ENCODE results near the gene ARRDC5.
"Not testable (repeated sequence)": the region's sequence is repeated elsewhere in the genome, so short reads cannot be mapped to it uniquely, and the experiment has no call there.

ARRDC5 gene

DNA sequence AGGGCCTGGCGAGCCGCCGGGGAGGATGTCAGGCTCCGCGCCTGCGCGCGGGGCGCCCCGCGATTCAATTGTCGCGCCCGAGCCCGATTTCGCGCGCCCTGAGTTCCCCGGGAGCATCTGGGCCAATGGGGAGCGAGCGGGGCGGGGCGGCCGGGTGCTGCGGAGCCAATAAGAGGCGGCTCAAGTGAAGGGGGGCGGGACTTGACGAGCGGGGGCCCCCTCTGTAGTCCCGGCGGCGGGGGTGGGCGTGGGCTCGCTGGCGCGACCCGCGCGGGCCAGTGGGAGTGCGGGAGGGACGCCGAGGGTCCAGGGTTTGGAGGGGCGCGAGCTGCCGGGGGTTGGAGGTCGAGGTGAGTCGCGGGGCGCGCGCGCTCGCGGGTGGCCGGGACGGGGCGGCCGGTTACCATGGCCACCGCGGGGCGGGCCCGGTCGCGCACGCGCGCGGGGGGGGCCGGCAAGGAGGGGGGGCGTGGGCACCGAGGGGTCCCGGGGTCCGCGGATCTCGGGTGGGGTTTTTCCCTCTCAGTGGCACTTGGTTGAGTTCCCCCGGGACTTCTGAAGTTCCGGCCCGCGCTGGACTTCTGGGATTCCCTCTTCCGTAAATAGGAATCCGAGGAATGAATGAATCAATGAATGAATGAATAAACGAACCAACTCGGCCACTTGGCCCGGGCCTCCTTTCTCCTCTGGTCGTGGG lies 7.3 kb upstream of the ARRDC5 start:
- peak; percentile 98 for DNase-seq (ENCODE audit: low spot score)

DNA sequence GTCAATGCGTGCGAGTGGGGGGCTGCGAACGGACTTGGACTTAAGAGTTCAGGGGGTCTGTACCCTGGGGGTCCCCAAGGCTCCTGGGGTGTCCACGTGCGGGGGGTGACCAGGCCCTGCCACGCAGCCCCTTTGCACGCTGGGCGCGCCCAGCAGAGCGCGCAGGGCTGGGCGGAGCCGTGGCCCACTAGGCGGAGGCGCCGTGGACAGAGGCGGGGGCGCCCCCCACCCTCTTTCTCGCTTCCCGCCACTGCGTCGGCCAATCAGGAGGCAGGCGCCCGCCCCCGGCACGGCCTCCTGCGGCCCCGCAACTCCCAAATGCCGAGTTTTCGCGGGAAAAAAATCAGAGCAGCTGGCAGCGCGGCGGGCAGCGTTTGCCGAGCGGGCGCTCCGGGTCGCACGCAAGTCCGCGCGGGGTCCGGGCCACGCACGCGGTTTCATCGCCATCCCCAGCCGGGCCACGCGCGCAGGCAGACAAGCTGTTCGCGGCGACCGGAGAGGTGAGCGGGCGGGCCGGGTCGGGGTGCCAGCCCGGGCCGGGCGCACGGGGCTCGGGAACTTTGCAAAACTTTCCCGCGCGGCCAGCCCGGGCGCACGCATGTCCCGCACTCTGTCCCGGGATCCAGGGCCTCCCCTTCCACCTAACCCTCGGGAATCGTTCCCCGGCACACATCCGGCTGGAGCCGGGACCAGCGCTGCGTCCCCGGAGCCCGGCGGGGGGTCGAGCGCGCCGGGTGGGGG lies 6.6 kb upstream of the ARRDC5 start, which contains the start of gene UHRF1:
TSS of gene UHRF1 (plus strand) at position 346 of the 741 bp plus-strand sequence. CDS start 1,385 bp downstream, outside the sequence.
- peak; percentile 39 for DNase-seq (ENCODE audit: low spot score)

DNA sequence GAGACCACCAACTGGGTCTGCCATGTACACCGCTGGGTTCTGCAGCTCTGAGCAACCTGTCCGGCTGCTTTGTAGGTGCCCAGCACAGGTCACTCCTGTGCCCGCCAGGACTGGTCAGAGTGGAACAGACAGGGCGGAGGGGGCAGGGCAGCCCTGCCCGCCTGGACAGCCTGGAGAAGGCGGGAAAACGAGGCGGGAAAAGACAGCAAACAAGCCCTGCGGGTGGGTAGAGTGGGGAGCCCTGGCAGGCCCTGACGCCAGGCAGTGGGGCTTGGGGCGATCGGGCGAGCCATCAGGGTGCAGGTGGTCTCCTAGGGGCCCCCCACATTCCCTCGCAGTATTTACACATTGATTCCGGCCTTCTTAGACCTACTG lies 6.1 kb upstream of the ARRDC5 start:
- DNase-seq (ENCODE audit: low spot score): no peak

DNA sequence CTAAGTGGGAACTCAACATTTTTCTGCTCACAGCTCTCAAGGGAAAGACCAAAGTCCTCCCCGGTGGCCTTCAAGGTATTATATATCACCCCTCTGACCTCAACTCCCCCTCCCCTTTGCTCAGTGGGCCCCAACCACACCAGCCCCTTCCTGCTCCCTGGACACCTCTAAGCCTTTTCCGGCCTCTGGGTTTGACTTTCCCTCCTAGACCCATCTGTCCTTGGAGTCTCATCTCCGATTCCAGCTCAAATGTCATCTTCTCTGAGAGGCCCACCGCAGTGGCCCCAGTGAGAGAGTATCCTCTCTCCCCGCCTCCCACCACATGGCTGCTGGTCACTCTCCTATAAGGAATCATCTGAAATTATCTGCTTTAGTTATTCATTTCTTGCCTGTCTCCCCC lies 5.7 kb upstream of the ARRDC5 start:
- DNase-seq (ENCODE audit: low spot score): no peak

DNA sequence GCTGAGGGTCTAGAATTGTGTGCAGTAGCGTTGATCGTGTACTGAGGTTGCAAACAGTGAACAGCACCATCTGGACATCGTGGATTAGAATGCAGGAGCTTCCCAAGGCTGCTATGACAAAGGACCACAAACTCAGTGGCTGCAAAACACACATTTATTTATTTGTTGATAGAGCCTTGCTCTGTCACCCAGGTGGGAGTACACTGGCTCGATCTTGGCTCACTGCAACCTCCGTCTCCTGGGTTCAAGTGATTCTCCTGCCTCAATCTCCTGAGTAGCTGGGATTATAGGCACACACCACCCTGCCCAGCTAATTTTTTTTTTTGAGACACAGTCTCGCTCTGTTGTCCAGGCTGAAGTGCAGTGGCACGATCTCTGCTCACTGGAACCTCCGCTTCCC lies 4.3 kb upstream of the ARRDC5 start:
- DNase-seq (ENCODE audit: low spot score): no peak

DNA sequence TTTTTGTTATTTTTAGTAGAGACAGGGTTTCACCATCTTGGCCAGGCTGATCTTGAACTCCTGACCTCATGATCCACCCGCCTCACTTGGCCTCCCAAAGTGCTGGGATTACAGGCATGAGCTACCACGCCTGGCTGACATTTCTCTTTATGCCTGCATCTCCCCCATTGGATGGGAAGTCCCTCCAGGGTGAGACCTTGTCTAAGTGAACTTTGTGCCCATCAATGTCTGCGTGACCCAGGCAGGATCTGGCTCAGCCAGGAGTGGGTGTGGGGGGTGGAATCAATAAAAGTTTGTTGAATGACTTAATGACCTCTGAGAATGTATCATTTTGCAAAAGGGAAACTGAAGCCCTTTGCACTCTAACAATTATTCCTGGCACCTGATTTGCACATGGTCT lies 1.8 kb upstream of the ARRDC5 start:
- DNase-seq (ENCODE audit: low spot score): no peak

DNA sequence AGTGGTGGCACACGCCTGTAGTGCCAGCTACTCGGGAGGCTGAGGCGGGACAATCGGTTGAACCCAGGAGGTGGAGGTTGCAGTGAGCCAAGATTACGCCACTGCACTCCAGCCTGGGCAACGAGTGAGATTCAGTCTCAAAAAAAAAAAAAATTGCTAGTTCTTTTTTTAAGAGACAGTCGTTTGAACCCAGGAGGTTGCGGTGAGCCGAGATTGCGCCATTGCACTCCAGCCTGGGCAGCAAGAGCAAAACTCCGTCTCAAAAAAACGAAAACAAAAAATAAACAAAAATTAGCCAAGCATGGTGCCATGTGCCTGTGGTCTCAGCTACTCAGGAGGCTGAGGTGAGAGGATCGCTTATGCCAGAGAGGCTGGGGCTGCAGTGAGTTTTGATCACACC lies 1.8 kb downstream of the ARRDC5 start:
- not testable (repeated sequence) for DNase-seq (ENCODE audit: low spot score)

DNA sequence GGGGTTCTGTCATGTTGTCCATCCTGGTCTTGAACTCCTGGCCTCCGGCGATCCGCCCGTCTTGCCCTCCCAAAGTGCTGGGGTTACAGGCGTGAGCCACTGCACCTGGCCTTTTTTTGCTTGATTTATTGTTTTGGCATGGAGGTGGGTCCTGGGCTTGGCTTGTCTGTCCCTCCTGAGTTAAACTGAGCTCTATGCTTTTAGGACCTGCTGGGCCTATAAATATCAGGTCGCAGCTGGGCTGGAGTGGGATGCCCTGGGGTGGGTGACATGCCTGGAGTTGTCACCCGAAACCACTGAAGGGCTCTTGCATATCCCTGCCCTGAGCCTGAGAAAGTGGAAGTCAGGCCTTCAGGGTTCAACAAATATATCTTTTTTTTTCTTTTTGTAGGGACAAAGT lies 5.5 kb downstream of the ARRDC5 start:
- DNase-seq (ENCODE audit: low spot score): no peak

DNA sequence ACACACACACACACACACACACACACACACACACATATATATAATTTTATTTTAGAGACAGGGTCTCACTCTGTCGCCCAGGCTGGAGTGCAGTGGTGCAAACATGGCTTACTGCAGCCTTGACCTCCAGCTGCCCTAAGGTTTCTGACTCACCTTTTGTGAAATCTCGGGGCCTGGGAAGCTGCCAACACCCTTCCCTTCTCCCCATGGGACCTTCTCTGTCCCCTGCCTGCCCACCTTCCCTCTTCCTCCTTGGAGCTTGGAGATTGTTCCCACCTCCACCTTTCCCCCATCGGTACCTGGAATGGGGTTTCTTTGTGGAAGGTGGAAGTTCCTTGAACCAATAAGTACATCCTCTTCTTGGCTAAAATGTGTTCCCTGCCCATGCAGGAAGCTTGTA lies 6.3 kb downstream of the ARRDC5 start:
- peak; percentile 33 for DNase-seq (ENCODE audit: low spot score)

DNA sequence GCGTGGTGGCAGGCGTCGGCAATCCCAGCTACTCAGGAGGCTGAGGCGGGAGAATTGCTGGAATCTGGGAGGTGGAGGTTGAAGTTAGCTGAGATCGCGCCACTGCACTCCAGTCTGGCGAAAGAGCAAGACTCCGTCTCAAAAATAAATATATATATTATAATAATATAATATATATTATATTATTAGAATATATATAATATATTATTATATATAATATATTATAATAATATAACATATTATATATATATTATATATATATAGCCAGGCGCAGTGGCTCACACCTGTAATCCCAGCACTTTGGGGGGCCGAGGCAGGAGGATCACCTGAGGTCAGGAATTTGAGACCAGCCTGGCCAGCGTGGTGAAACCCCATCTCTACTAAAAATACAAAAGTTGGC lies 9.7 kb downstream of the ARRDC5 start:
- DNase-seq (ENCODE audit: low spot score): not testable (repeated sequence)

DNA sequence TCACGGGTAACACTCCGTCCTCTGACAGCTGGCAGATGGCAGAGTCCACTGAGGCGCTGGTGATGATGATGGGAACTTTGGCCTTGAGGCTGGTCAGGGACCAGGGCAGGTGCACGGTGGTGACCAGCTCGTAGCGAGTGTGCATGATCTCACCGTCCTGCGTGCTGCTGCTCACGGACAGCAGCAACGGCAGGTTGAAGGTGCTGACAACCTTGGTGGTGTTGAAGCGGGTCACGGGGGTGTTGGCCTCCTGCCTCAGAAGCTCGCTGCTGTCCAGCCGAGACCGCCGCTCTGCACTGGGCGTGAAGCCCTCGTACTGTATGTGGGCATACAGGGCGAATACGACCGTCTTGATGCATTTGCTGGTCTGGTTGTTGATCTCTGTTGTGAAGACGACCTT lies 11.6 kb downstream of the ARRDC5 start:
- no peak for DNase-seq (ENCODE audit: low spot score)

DNA sequence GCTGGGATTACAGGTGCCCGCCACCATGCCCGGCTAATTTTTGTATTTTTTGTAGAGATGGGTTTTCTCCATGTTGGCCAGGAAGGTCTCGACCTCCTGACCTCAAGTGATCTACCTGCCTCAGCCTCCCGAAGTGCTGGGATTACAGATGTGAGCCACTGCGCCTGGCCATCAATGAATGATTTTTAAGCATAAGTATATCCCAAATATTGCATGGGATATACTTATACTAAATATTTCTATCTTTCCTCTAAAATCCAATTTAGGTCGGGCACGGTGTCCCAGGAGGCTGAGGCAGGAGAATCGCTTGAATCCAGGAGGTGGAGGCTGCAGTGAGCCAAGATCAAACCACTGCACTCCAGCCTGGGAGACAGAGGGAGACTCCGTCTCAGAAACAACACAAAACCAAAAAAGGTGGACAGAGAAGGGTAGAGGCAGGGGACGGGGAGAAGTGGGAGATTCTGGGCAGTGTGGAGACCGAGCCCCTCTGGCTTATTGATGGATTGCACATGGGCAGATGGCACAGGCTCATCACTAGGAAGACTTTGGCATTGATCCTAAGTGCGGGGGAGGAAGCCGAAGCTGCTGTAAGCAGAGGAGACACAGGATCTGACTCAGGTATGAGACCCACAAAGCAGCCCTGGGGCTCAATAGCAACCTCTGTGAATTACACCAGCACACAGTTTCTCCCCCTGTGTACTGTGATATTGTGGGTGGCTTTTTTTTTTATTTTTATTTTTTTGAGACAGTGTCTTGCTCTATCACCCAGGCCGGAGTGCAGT lies 13.5 kb downstream of the ARRDC5 start:
- peak; percentile 18 for DNase-seq (ENCODE audit: low spot score)

DNA sequence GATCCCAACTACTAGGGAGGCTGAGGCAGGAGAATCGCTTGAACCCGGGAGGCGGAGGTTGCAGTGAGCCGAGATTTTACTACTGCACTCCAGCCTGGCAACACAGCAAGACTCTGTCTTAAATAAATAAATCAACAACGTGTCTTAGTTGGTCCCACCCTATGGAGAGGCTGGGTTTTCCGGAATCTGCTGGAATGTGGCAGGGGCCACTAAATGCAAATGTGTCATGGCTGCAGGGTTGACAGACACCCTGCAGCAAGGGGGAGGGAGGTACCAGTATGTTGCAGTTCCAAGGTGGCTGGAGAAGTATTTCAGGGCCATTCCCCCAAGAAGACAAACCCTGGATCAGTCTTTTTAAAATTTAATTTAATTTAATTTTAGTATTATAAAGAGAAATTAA lies 14.9 kb downstream of the ARRDC5 start:
- DNase-seq (ENCODE audit: low spot score): not testable (repeated sequence)

DNA sequence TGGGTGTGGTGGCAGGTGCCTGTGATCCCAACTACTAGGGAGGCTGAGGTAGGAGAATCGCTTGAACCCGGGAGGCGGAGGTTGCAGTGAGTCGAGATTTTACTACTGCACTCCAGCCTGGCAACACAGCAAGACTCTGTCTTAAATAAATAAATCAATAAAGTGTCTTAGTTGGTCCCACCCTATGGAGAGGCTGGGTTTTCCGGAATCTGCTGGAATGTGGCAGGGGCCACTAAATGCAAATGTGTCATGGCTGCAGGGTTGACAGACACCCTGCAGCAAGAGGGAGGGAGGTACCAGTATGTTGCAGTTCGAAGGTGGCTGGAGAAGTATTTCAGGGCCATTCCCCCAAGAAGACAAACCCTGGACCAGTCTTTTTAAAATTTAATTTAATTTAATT lies 17.7 kb downstream of the ARRDC5 start:
- not testable (repeated sequence) for DNase-seq (ENCODE audit: low spot score)

DNA sequence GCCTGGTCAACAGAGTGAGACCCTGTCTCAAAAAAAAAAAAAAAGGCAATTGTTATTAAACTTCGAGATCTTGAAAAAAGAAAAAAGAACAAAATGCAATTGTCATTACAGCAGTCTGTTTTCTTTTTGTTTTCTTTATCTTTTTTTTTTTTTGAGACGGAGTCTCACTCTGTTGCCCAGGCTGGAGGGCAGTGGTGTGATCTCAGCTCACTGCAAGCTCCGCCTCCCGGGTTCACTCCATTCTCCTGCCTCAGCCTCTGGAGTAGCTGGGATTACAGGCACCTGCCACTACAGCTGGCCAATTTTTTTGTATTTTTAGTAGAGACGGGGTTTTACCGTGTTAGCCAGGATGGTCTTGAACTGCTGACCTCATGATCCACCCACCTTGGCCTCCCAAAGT lies 19.8 kb downstream of the ARRDC5 start:
- not testable (repeated sequence) for DNase-seq (ENCODE audit: low spot score)

DNA sequence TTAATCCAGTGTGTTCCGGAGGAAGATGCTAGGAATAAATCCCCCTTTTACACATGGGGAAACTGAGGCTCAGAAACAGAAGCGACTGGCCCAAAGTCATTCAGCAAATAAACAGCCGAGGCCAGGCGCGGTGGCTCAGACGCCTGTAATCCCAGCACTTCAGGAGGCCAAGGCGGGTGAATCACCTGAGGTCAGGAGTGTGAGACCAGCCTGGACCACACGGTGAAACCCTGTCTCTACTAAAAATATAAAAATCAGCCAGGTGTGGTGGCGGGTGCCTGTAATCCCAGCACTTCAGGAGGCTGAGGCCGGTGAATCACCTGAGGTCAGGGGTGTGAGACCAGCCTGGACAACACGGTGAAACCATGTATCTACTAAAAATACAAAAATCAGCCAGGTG lies 23.7 kb downstream of the ARRDC5 start:
- DNase-seq (ENCODE audit: low spot score): no peak

DNA sequence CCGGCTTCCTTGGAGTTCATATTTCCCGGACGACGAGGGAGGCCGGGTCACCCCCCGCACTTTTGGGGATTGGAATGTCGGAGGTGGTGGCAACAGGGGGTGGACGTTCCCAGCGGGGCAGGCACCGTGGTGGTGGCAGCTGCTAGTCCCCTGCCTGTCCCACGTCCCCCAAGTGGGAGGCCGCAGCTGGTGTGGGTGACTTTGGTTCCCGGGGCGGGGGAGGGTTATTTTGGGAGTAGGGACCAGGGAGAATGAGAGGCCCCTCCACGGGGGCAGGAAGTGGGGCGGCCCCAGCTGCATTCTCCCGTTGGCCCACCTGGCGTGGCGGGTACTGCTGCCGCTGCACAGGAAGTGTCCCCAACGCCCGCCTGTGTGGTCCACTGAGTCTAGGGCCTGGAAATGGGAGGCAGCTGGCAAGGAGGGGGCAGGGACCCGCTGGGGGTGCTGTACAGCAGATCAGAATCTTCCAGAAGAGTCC lies 24.2 kb downstream of the ARRDC5 start:
- peak; percentile 17 for DNase-seq (ENCODE audit: low spot score)

DNA sequence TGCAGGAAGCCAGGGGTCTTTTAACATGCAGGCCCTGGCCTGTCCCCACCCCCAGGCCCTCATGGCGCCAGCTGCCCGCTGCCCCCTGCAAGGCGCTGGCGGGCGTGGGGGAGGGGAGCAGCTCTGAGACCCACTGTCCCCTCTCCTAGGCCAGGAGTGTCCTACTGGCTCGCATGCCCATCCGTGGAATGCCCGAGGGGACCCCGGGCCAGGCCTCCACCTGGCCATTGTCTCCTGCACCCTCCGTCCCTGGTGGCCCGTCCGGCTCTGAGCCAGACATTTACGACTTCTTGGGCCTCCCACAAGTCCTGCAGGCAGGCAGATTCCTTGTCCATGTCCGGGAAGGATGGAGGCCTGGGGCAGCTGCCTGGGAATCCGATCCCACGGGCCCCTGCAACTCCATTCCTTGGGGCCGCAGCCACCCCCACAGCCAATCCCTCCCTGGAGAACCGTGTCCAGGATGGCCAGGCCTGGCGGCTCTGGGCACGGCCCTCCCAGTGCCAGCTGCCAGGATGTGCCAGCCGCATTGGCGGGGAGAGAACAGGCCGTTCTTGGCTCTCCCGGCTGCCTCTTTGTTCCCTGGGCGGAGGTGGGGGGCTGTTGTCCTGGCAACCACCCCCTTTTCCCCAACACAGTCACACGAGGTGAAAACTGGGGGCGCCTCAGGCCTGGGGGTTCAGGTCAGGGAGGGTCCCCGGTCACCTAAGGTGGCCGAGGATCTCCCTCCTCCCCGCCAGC lies 24.8 kb downstream of the ARRDC5 start:
- DNase-seq (ENCODE audit: low spot score): peak; percentile 26

DNA sequence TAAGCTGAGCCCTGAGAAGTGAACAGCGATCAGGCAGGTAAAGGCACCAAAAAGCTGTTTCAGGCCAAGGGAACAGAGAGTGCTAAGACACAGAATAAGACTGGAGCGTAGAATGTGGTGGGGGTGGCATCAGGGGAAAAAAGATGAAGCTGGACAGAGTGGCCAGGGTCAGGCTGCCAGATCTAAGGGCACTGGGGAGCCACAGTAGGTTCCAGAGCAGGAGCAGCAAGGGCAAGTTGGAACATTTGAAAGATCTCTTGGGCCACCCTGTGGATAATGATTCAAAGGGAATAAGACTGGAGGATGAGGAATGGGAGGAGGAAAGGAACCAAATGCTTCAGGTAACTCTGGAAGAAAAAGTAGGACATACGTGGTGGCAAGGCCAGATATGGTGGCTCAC lies 28.8 kb downstream of the ARRDC5 start:
- no peak for DNase-seq (ENCODE audit: low spot score)

DNA sequence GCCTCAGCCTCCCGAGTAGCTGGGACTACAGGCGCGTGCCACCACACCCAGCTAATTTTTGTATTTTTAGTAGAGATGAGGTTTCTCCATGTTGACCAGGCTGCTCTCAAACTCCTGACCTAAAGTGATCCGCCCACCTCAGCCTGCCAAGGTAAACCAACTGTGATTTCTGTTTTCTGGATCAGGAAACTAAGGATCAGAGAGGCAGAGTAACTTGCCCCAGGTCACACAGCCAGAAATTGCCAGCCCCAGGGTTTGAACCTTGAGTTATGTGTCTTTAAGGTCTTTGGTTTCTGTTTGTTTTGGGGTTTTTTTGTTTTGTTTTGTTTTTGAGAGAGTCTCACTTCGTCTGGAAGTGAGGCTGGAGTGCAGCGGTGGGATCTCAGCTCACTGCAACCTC lies 31.0 kb downstream of the ARRDC5 start:
- no peak for DNase-seq (ENCODE audit: low spot score)

DNA sequence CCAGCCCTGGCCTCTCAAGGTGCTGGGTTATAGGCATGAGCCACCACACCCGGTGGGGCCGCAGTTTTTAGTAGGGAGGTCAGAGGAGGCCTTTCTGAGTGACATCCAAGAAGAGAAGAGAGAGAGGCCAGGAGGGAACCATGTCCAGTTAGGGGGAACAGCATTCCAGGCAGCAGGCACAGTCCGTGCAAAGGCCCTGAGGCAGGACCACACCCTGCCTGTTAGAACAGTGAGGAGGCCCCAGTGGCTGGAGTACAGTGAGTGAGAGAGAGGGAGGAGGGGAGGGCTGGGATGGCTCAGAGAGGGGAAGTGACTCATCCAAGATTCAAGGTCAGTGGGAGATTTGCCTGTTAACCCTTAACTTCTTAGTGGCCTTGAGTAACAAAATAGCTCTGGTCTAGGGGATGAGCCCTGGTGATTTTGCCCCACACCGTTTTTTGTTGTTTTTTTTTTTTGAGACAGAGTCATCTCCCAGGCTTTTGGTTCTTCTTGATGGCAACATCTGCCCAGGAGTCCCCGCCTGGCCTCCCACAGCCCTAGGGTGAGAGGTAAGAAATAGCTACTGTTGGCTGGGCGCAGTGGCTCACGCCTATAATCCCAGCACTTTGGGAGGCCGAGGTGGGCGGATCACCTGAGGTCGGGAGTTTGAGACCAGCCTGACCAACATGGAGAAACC lies 32.5 kb downstream of the ARRDC5 start:
- peak; percentile 82 for DNase-seq (ENCODE audit: low spot score)

Measured in AG08396 (cell line).